Measurements from ENCODE around the gene PUS10.
A peak's percentile ranks its signal among the peaks of the same experiment; 100 is the strongest.

Gene PUS10

GRCh38 chr2:60962528-60962927 lies 55.5 kb downstream of the PUS10 start:
- DNase-seq (ENCODE audit: low read depth) = no peak
- TF ChIP-seq, protein P1, sequence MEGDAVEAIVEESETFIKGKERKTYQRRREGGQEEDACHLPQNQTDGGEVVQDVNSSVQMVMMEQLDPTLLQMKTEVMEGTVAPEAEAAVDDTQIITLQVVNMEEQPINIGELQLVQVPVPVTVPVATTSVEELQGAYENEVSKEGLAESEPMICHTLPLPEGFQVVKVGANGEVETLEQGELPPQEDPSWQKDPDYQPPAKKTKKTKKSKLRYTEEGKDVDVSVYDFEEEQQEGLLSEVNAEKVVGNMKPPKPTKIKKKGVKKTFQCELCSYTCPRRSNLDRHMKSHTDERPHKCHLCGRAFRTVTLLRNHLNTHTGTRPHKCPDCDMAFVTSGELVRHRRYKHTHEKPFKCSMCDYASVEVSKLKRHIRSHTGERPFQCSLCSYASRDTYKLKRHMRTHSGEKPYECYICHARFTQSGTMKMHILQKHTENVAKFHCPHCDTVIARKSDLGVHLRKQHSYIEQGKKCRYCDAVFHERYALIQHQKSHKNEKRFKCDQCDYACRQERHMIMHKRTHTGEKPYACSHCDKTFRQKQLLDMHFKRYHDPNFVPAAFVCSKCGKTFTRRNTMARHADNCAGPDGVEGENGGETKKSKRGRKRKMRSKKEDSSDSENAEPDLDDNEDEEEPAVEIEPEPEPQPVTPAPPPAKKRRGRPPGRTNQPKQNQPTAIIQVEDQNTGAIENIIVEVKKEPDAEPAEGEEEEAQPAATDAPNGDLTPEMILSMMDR (conservative IDR thresholded peaks at IDR 0.05; ENCODE audit: control insufficient read depth, insufficient read depth, low read depth, low read length) = no peak
- H3K4me3 ChIP-seq (ENCODE audit: control insufficient read depth, low read depth, low read length) = no peak overlapping the region

GRCh38 chr2:60961457-60961856 lies 56.6 kb downstream of the PUS10 start:
- DNase-seq (ENCODE audit: low read depth) = peak; percentile 71
- TF ChIP-seq, protein P1 (conservative IDR thresholded peaks at IDR 0.05; ENCODE audit: control insufficient read depth, insufficient read depth, low read depth, low read length) = no peak
- H3K4me3 ChIP-seq (ENCODE audit: control insufficient read depth, low read depth, low read length) = no peak overlapping the region

- H3K4me3 ChIP-seq (ENCODE audit: control insufficient read depth, low read depth, low read length) = no peak overlapping the region
- TF ChIP-seq, protein P1 (conservative IDR thresholded peaks at IDR 0.05; ENCODE audit: control insufficient read depth, insufficient read depth, low read depth, low read length) = no peak
- DNase-seq (ENCODE audit: low read depth) = no peak
Measured at GRCh38 chr2:60960706-60961105, 57.3 kb downstream of the PUS10 start.

- H3K4me3 ChIP-seq (ENCODE audit: control insufficient read depth, low read depth, low read length) = no peak overlapping the region
- TF ChIP-seq, protein P1 (conservative IDR thresholded peaks at IDR 0.05; ENCODE audit: control insufficient read depth, insufficient read depth, low read depth, low read length) = no peak
- no peak for DNase-seq (ENCODE audit: low read depth)
Measured at GRCh38 chr2:60959501-60959900, 58.6 kb downstream of the PUS10 start.

- H3K4me3 ChIP-seq (ENCODE audit: control insufficient read depth, low read depth, low read length) = no peak overlapping the region
- peak; percentile 60 for DNase-seq (ENCODE audit: low read depth)
- TF ChIP-seq, protein P1 (conservative IDR thresholded peaks at IDR 0.05; ENCODE audit: control insufficient read depth, insufficient read depth, low read depth, low read length) = no peak
Measured at GRCh38 chr2:60958800-60959199, 59.3 kb downstream of the PUS10 start.

GRCh38 chr2:60958361-60958760 lies 59.7 kb downstream of the PUS10 start:
- TF ChIP-seq, protein P1 (conservative IDR thresholded peaks at IDR 0.05; ENCODE audit: control insufficient read depth, insufficient read depth, low read depth, low read length) = no peak
- peak; percentile 52 for DNase-seq (ENCODE audit: low read depth)
- no peak overlapping the region for H3K4me3 ChIP-seq (ENCODE audit: control insufficient read depth, low read depth, low read length)

DNA sequence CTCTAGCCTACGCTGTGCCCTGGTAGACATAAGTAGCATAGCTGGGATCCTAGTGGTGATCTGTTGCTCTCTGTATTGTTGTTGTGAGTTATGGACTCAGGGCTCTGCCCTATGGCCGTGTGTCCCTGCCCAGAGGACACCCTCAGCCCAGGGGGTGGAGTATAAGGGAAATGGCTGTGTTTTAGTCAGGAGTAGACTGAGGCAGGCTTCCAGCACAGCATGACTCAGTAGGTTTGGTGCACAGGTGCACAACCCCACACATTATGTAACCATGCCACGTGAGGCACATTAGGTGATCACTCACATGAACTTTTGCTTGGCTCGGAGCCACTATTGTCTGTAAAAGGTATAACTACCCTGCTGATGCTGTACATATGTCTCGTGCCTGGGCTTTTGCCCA lies 60.4 kb downstream of the PUS10 start:
- TF ChIP-seq, protein P1 (conservative IDR thresholded peaks at IDR 0.05; ENCODE audit: control insufficient read depth, insufficient read depth, low read depth, low read length) = no peak
- no peak overlapping the region for H3K4me3 ChIP-seq (ENCODE audit: control insufficient read depth, low read depth, low read length)
- no peak for DNase-seq (ENCODE audit: low read depth)
